ENCODE data around the gene DOK5. TPM values are rescaled to one million over a fixed set of nuclear protein-coding genes. Genes with fewer than 3 reads are reported as not detected.

Gene DOK5
- total RNA-seq, 6 experiments from 2014 or later, result 0.14 TPM; not detected in 5

- no peaks in the 10 kb centered on the region for H3K4me1 Mint-ChIP-seq (ENCODE audit: low read depth)
- H3K27me3 Mint-ChIP-seq (ENCODE audit: insufficient read depth), result peaks cover 5% of the 10 kb centered on the region
- no peak overlapping the region for H3K4me3 Mint-ChIP-seq
- DNase-seq, result no peak
- TF ChIP-seq, protein P1, sequence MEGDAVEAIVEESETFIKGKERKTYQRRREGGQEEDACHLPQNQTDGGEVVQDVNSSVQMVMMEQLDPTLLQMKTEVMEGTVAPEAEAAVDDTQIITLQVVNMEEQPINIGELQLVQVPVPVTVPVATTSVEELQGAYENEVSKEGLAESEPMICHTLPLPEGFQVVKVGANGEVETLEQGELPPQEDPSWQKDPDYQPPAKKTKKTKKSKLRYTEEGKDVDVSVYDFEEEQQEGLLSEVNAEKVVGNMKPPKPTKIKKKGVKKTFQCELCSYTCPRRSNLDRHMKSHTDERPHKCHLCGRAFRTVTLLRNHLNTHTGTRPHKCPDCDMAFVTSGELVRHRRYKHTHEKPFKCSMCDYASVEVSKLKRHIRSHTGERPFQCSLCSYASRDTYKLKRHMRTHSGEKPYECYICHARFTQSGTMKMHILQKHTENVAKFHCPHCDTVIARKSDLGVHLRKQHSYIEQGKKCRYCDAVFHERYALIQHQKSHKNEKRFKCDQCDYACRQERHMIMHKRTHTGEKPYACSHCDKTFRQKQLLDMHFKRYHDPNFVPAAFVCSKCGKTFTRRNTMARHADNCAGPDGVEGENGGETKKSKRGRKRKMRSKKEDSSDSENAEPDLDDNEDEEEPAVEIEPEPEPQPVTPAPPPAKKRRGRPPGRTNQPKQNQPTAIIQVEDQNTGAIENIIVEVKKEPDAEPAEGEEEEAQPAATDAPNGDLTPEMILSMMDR (IDR thresholded peaks at IDR 0.05), result no peak
- H3K9me3 Mint-ChIP-seq, result no peaks in the 10 kb centered on the region
- H3K36me3 Mint-ChIP-seq (ENCODE audit: low read depth), result no peaks in the 10 kb centered on the region
- no peak overlapping the region for H3K27ac Mint-ChIP-seq
Measured at GRCh38 chr20:54661265-54661664, 185.9 kb downstream of the DOK5 start.

- TF ChIP-seq, protein P1 (IDR thresholded peaks at IDR 0.05), result no peak
- peaks cover 5% of the 10 kb centered on the region for H3K27me3 Mint-ChIP-seq (ENCODE audit: insufficient read depth)
- H3K9me3 Mint-ChIP-seq, result no peaks in the 10 kb centered on the region
- H3K4me1 Mint-ChIP-seq (ENCODE audit: low read depth), result no peaks in the 10 kb centered on the region
- no peaks in the 10 kb centered on the region for H3K36me3 Mint-ChIP-seq (ENCODE audit: low read depth)
- H3K27ac Mint-ChIP-seq, result no peak overlapping the region
- no peak overlapping the region for H3K4me3 Mint-ChIP-seq
- DNase-seq, result no peak
Measured at GRCh38 chr20:54661880-54662465, 186.6 kb downstream of the DOK5 start.

- no peaks in the 10 kb centered on the region for H3K4me1 Mint-ChIP-seq (ENCODE audit: low read depth)
Measured at GRCh38 chr20:54665812-54666211, 190.4 kb downstream of the DOK5 start.

GRCh38 chr20:54668271-54669039, 193.1 kb downstream of the DOK5 start:
- Mint-ChIP-seq H3K36me3 (ENCODE audit: low read depth) (no peaks in the 10 kb centered on the region), H3K4me3 (no peak overlapping the region), H3K27me3 (ENCODE audit: insufficient read depth) (peaks cover 4% of the 10 kb centered on the region), H3K27ac (no peak overlapping the region), H3K9me3 (no peaks in the 10 kb centered on the region), H3K4me1 (ENCODE audit: low read depth) (no peaks in the 10 kb centered on the region)
- TF ChIP-seq, protein P1 (IDR thresholded peaks at IDR 0.05), result peak; percentile 81
- no peak for DNase-seq

More at GRCh38 chr20:54665812-54666211, 190.4 kb downstream of the DOK5 start:
- peaks cover 4% of the 10 kb centered on the region for H3K27me3 Mint-ChIP-seq (ENCODE audit: insufficient read depth)
- no peak overlapping the region for H3K4me3 Mint-ChIP-seq
- no peaks in the 10 kb centered on the region for H3K36me3 Mint-ChIP-seq (ENCODE audit: low read depth)
- H3K9me3 Mint-ChIP-seq, result no peaks in the 10 kb centered on the region
- no peak for DNase-seq
- TF ChIP-seq, protein P1 (IDR thresholded peaks at IDR 0.05), result no peak
- no peak overlapping the region for H3K27ac Mint-ChIP-seq

GRCh38 chr20:54669040-54669363, 193.6 kb downstream of the DOK5 start:
- Mint-ChIP-seq H3K9me3 (no peaks in the 10 kb centered on the region), H3K27me3 (ENCODE audit: insufficient read depth) (peaks cover 4% of the 10 kb centered on the region), H3K4me3 (no peak overlapping the region), H3K27ac (no peak overlapping the region), H3K4me1 (ENCODE audit: low read depth) (no peaks in the 10 kb centered on the region), H3K36me3 (ENCODE audit: low read depth) (no peaks in the 10 kb centered on the region)
- no peak for DNase-seq
- TF ChIP-seq, protein P1 (IDR thresholded peaks at IDR 0.05), result no peak
